Liver (tissue), 9 donors: ENCODE data around the gene WIF1. TPM values are rescaled to one million over a fixed set of nuclear protein-coding genes. Genes with fewer than 3 reads are reported as not detected.

ENCODE experiments used
- DNase-seq: peaks from one replicate; pipeline ENCODE4 v3.0.0-alpha.2; 2017; ENCODE audit warnings: low spot score
- H3K27ac ChIP-seq, 2 donors: one replicate each; pipeline ENCODE4 v1.7.0; 2013; ENCODE audit warnings: inconsistent platforms in 2 of 2, low read length in 2 of 2, control low read depth in 1 of 2, low read depth in 1 of 2, mild to moderate bottlenecking in 1 of 2
- H3K27me3 ChIP-seq, 4 donors: one replicate each; pipeline versions ENCODE4 v1.6.1 to v1.7.0; 2013; ENCODE audit warnings: low read length in 3 of 4, inconsistent platforms in 1 of 4, mild to moderate bottlenecking in 1 of 4, moderate library complexity in 1 of 4; ENCODE audit not compliant: control insufficient read depth in 4 of 4, insufficient read depth in 4 of 4
- H3K36me3 ChIP-seq, 4 donors: one replicate each; pipeline versions ENCODE4 v1.6.1 to v1.7.0; 2013; ENCODE audit warnings: low read length in 3 of 4, mild to moderate bottlenecking in 3 of 4, low read depth in 1 of 4, moderate library complexity in 1 of 4; ENCODE audit not compliant: control insufficient read depth in 4 of 4, insufficient read depth in 3 of 4
- H3K4me1 ChIP-seq, 4 donors: one replicate each; pipeline versions ENCODE4 v1.6.1 to v1.7.0; 2013; ENCODE audit warnings: low read length in 3 of 4, mild to moderate bottlenecking in 3 of 4, moderate library complexity in 1 of 4; ENCODE audit not compliant: control insufficient read depth in 4 of 4, insufficient read depth in 4 of 4
- H3K4me3 ChIP-seq, 3 donors: one replicate each; pipeline versions ENCODE4 v1.6.1 to v1.7.0; 2013; ENCODE audit warnings: low read length in 3 of 3, control low read depth in 1 of 3, low read depth in 1 of 3, mild to moderate bottlenecking in 1 of 3
- H3K9ac ChIP-seq, 2 donors: one replicate each; pipeline ENCODE4 v1.7.0; 2013; ENCODE audit warnings: low read length in 2 of 2, mild to moderate bottlenecking in 2 of 2, moderate library complexity in 2 of 2, control low read depth in 1 of 2, low read depth in 1 of 2
- H3K9me3 ChIP-seq, 4 donors: one replicate each; pipeline versions ENCODE4 v1.6.1 to v1.7.0; 2013; ENCODE audit warnings: low read length in 3 of 4; ENCODE audit not compliant: control insufficient read depth in 4 of 4
- ATF3 ChIP-seq: IDR thresholded peaks from 2 replicates; pipeline ENCODE4 v1.6.1; 2016; ENCODE audit warnings: antibody characterized with exemption
- CTCF ChIP-seq: fragments of 150-350 bp; IDR thresholded peaks from 2 replicates; pipeline ENCODE4 v1.5.1; 2017; ENCODE audit warnings: improper control_type of control experiment, low read depth, low read length; ENCODE audit not compliant: missing input control
- EGR1 ChIP-seq, 2 donors: IDR thresholded peaks; 2 replicates each; pipeline ENCODE4 v1.6.1; 2016 to 2018; ENCODE audit warnings: antibody characterized with exemption in 2 of 2, low read depth in 2 of 2
- FOXA1 ChIP-seq: IDR thresholded peaks from 2 replicates; pipeline ENCODE4 v1.6.1; 2016; ENCODE audit warnings: antibody characterized with exemption
- FOXA2 ChIP-seq: IDR thresholded peaks from 2 replicates; pipeline ENCODE4 v1.6.1; 2016; ENCODE audit warnings: antibody characterized with exemption
- GABPA ChIP-seq, 2 donors: IDR thresholded peaks in 1 of 2; conservative IDR thresholded peaks in 1 of 2; 2 replicates each; pipeline ENCODE4 v1.6.1; 2016; ENCODE audit warnings: antibody characterized with exemption in 2 of 2, mild to moderate bottlenecking in 1 of 2, moderate library complexity in 1 of 2
- HNF4A ChIP-seq, 2 donors: conservative IDR thresholded peaks; 2 replicates each; pipeline ENCODE4 v1.6.1; 2016; ENCODE audit warnings: antibody characterized with exemption in 2 of 2, mild to moderate bottlenecking in 2 of 2
- HNF4G ChIP-seq: IDR thresholded peaks from 2 replicates; pipeline ENCODE4 v1.6.1; 2016; ENCODE audit warnings: antibody characterized with exemption
- JUND ChIP-seq, 2 donors: IDR thresholded peaks; 2 replicates each; pipeline ENCODE4 v1.6.1; 2016; ENCODE audit warnings: antibody characterized with exemption in 2 of 2
- NR2F2 ChIP-seq: IDR thresholded peaks from 2 replicates; pipeline ENCODE4 v1.6.1; 2016; ENCODE audit warnings: antibody characterized with exemption
- RAD21 ChIP-seq, 2 donors: IDR thresholded peaks; 2 replicates each; pipeline ENCODE4 v1.6.1; 2016; ENCODE audit warnings: antibody characterized with exemption in 2 of 2, mild to moderate bottlenecking in 2 of 2
- TAF1 ChIP-seq: conservative IDR thresholded peaks from 2 replicates; pipeline ENCODE4 v1.6.1; 2016; ENCODE audit warnings: antibody characterized with exemption, mild to moderate bottlenecking
- YY1 ChIP-seq: IDR thresholded peaks from 2 replicates; pipeline ENCODE4 v1.6.1; 2016; ENCODE audit warnings: antibody characterized with exemption, mild to moderate bottlenecking
- WGBS: extraction: QIAGEN DNeasy Blood & Tissue Kit; methylation state at CpG from one replicate; pipeline ENCODE4 v1.1.7; 2013; 5-methylcytosine and 5-hydroxymethylcytosine counted together
- polyA plus RNA-seq, 2 donors: library from polyadenylated mRNA; stranded (reverse) in 1 of 2; unstranded in 1 of 2; fragments of 200-250 nt in 1 of 2; fragments of >200 nt in 1 of 2; fragmentation: Nextera tagmentation in 1 of 2; extraction: Ambion mirVana in 1 of 2; gene quantifications; one replicate each; pipeline versions ENCODE4 v1.2.1 to v1.2.3, GENCODE V29; 2013 to 2015
- total RNA-seq, 2 donors: library from RNA; depleted of rRNA; stranded (reverse); fragments of >200 nt; gene quantifications; one replicate each; pipeline ENCODE4 v1.2.3, GENCODE V29; 2014
- TF ChIP-seq, protein P1 (sequence below): IDR thresholded peaks from 2 replicates; pipeline ENCODE4 v1.6.1; 2016; ENCODE audit warnings: antibody characterized with exemption, mild to moderate bottlenecking
- TF ChIP-seq, protein P2 (sequence below): IDR thresholded peaks from 2 replicates; pipeline ENCODE4 v1.6.1; 2016; ENCODE audit warnings: antibody characterized with exemption
- donor health status: healthy.
- donor health status: healthy.
- donor health status: healthy.
- donor health status: healthy.
- donor health status: healthy.

Gene WIF1
- total and polyA plus RNA-seq, 4 donors = not detected

GRCh38 chr12:65023485-65023884 is 97.6 kb downstream of the WIF1 start:
- Histone ChIP-seq H3K27ac (no peak overlapping the region), H3K9me3 (peaks cover 0 to 2% (median 0%) of the 10 kb centered on the region in 4 donors), H3K9ac (no peak overlapping the region), H3K36me3 (no peaks in the 10 kb centered on the region), H3K4me1 (no peaks in the 10 kb centered on the region), H3K27me3 (peaks cover 0 to 11% (median 0%) of the 10 kb centered on the region in 4 donors), H3K4me3 (no peak overlapping the region)
- TF ChIP-seq NR2F2 (no peak), FOXA1 (no peak), FOXA2 (no peak), ATF3 (no peak), HNF4G (no peak), CTCF (no peak), HNF4A (conservative IDR thresholded peaks at IDR 0.05) (no peak), RAD21 (IDR thresholded peaks at IDR 0.05) (no peak), JUND (IDR thresholded peaks at IDR 0.05) (no peak)
- TF ChIP-seq, protein P1, sequence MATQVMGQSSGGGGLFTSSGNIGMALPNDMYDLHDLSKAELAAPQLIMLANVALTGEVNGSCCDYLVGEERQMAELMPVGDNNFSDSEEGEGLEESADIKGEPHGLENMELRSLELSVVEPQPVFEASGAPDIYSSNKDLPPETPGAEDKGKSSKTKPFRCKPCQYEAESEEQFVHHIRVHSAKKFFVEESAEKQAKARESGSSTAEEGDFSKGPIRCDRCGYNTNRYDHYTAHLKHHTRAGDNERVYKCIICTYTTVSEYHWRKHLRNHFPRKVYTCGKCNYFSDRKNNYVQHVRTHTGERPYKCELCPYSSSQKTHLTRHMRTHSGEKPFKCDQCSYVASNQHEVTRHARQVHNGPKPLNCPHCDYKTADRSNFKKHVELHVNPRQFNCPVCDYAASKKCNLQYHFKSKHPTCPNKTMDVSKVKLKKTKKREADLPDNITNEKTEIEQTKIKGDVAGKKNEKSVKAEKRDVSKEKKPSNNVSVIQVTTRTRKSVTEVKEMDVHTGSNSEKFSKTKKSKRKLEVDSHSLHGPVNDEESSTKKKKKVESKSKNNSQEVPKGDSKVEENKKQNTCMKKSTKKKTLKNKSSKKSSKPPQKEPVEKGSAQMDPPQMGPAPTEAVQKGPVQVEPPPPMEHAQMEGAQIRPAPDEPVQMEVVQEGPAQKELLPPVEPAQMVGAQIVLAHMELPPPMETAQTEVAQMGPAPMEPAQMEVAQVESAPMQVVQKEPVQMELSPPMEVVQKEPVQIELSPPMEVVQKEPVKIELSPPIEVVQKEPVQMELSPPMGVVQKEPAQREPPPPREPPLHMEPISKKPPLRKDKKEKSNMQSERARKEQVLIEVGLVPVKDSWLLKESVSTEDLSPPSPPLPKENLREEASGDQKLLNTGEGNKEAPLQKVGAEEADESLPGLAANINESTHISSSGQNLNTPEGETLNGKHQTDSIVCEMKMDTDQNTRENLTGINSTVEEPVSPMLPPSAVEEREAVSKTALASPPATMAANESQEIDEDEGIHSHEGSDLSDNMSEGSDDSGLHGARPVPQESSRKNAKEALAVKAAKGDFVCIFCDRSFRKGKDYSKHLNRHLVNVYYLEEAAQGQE = no peak
- TF ChIP-seq, protein P2, sequence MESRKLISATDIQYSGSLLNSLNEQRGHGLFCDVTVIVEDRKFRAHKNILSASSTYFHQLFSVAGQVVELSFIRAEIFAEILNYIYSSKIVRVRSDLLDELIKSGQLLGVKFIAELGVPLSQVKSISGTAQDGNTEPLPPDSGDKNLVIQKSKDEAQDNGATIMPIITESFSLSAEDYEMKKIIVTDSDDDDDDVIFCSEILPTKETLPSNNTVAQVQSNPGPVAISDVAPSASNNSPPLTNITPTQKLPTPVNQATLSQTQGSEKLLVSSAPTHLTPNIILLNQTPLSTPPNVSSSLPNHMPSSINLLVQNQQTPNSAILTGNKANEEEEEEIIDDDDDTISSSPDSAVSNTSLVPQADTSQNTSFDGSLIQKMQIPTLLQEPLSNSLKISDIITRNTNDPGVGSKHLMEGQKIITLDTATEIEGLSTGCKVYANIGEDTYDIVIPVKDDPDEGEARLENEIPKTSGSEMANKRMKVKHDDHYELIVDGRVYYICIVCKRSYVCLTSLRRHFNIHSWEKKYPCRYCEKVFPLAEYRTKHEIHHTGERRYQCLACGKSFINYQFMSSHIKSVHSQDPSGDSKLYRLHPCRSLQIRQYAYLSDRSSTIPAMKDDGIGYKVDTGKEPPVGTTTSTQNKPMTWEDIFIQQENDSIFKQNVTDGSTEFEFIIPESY = no peak
- DNase-seq = no peak
- WGBS = 80% methylated on average over 2 of the region's 2 CpGs

DNA sequence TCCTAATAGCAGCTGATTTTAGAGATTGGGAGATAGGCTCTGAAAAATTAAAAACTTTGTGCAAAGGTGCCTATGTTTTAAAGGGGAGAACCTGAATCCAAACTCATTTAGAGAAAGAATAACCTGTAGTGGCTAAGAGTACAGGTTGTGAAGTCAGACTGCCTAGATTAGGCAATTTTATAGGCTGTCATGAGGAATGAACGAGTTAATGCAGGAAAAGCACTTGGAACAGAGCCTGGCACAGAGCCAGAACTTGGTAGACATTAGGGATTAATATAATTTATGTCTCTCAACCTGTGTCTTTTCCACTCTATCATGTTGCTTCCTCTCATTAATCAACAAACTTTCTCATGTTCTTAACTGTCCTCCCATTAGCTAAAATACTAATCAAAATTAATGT is 98.1 kb downstream of the WIF1 start:
- H3K9me3 ChIP-seq = peaks cover 0 to 2% (median 0%) of the 10 kb centered on the region in 4 donors
- WGBS = 46% methylated on average over 1 of the region's 1 CpG
- H3K9ac ChIP-seq = no peak overlapping the region
- H3K4me1 ChIP-seq = no peaks in the 10 kb centered on the region
- H3K27ac ChIP-seq = no peak overlapping the region
- H3K36me3 ChIP-seq = no peaks in the 10 kb centered on the region
- no peak for DNase-seq
- H3K27me3 ChIP-seq = peaks cover 0 to 11% (median 0%) of the 10 kb centered on the region in 4 donors
- no peak overlapping the region for H3K4me3 ChIP-seq
- TF ChIP-seq HNF4G = no peak
- TF ChIP-seq, protein P1 = no peak
- TF ChIP-seq, protein P2 = no peak
- TF ChIP-seq FOXA2 = no peak
- TF ChIP-seq JUND (IDR thresholded peaks at IDR 0.05) = no peak
- TF ChIP-seq GABPA (IDR thresholded peaks at IDR 0.05 in 1 of 2, conservative IDR thresholded peaks at IDR 0.05 in 1 of 2) = no peak
- TF ChIP-seq YY1 = no peak
- no peak for TF ChIP-seq TAF1
- TF ChIP-seq EGR1 (IDR thresholded peaks at IDR 0.05; ENCODE audit: low read depth in 2 of 2) = no peak
- no peak for TF ChIP-seq HNF4A (conservative IDR thresholded peaks at IDR 0.05)
- no peak for TF ChIP-seq FOXA1
- no peak for TF ChIP-seq CTCF
